Measurements from ENCODE around the gene ZNF746. TPM values are rescaled to one million over a fixed set of nuclear protein-coding genes. Genes with fewer than 3 reads are reported as not detected.

ZNF746 gene
- polyA plus RNA-seq, 1 donor from 2014 or later = 17.2 TPM

- Histone ChIP-seq H3K9me3 (ENCODE audit: low read length) (no peaks in the 10 kb centered on the region), H3K9ac (ENCODE audit: low read length) (no peak overlapping the region), H3K4me2 (ENCODE audit: low read length) (no peak overlapping the region), H3K4me3 (ENCODE audit: low read length) (no peak overlapping the region), H3K79me2 (replicated peaks; ENCODE audit: insufficient read depth, low read length) (no peaks in the 10 kb centered on the region), H3K27ac (ENCODE audit: low read length) (no peak overlapping the region), H2AFZ (ENCODE audit: low read depth, low read length) (no peak overlapping the region), H3K9me2 (ENCODE audit: insufficient read depth, low read length) (no peaks in the 10 kb centered on the region), H4K20me1 (ENCODE audit: insufficient read depth) (no peaks in the 10 kb centered on the region), H3K36me3 (ENCODE audit: insufficient read depth, low read length) (no peaks in the 10 kb centered on the region), H3K27me3 (ENCODE audit: insufficient read depth, low read depth, low read length) (no peaks in the 10 kb centered on the region), H3F3A (ENCODE audit: insufficient read depth, low read length, poor library complexity, severe bottlenecking) (no peaks in the 10 kb centered on the region)
- no peak for TF ChIP-seq RAD21 (conservative IDR thresholded peaks at IDR 0.05)
- no peak for TF ChIP-seq POLR2AphosphoS5 (IDR thresholded peaks at IDR 0.05)
- no peak for TF ChIP-seq EP300 (conservative IDR thresholded peaks at IDR 0.05; ENCODE audit: poor library complexity, severe bottlenecking)
- TF ChIP-seq REST (IDR thresholded peaks at IDR 0.05; ENCODE audit: borderline replicate concordance) = no peak
- no peak for TF ChIP-seq EZH2 (IDR thresholded peaks at IDR 0.05; ENCODE audit: borderline replicate concordance, insufficient read depth, low read length, poor library complexity, severe bottlenecking)
- TF ChIP-seq CTCF (IDR thresholded peaks at IDR 0.05; ENCODE audit: poor library complexity, severe bottlenecking) = no peak
- TF ChIP-seq MXI1 (conservative IDR thresholded peaks at IDR 0.05; ENCODE audit: poor library complexity, severe bottlenecking) = no peak
- TF ChIP-seq SMC3 (conservative IDR thresholded peaks at IDR 0.05; ENCODE audit: poor library complexity) = no peak
- TF ChIP-seq TAF1 (IDR thresholded peaks at IDR 0.05; ENCODE audit: low read depth) = no peak
Measured at GRCh38 chr7:149468208-149468607, 29.4 kb downstream of the ZNF746 start.

GRCh38 chr7:149467321-149467859 lies 30.2 kb downstream of the ZNF746 start:
- Histone ChIP-seq H2AFZ (ENCODE audit: low read depth, low read length) (no peak overlapping the region), H3F3A (ENCODE audit: insufficient read depth, low read length, poor library complexity, severe bottlenecking) (no peaks in the 10 kb centered on the region), H3K9me3 (ENCODE audit: low read length) (no peaks in the 10 kb centered on the region), H3K27me3 (ENCODE audit: insufficient read depth, low read depth, low read length) (no peaks in the 10 kb centered on the region), H4K20me1 (ENCODE audit: insufficient read depth) (no peaks in the 10 kb centered on the region), H3K79me2 (replicated peaks; ENCODE audit: insufficient read depth, low read length) (no peaks in the 10 kb centered on the region), H3K36me3 (ENCODE audit: insufficient read depth, low read length) (no peaks in the 10 kb centered on the region), H3K9ac (ENCODE audit: low read length) (no peak overlapping the region), H3K9me2 (ENCODE audit: insufficient read depth, low read length) (no peaks in the 10 kb centered on the region), H3K4me2 (ENCODE audit: low read length) (no peak overlapping the region), H3K27ac (ENCODE audit: low read length) (no peak overlapping the region), H3K4me3 (ENCODE audit: low read length) (no peak overlapping the region)
- TF ChIP-seq REST (IDR thresholded peaks at IDR 0.05; ENCODE audit: borderline replicate concordance) (no peak), TAF1 (IDR thresholded peaks at IDR 0.05; ENCODE audit: low read depth) (no peak), MXI1 (conservative IDR thresholded peaks at IDR 0.05; ENCODE audit: poor library complexity, severe bottlenecking) (no peak), EP300 (conservative IDR thresholded peaks at IDR 0.05; ENCODE audit: poor library complexity, severe bottlenecking) (no peak), POLR2AphosphoS5 (IDR thresholded peaks at IDR 0.05) (no peak), CTCF (IDR thresholded peaks at IDR 0.05; ENCODE audit: poor library complexity, severe bottlenecking) (no peak), RAD21 (conservative IDR thresholded peaks at IDR 0.05) (no peak)
